Esophagus (tissue), 2 donors: ENCODE data around the gene SLC25A13. TPM values are rescaled to one million over a fixed set of nuclear protein-coding genes. Genes with fewer than 3 reads are reported as not detected.
A peak's percentile ranks its signal among the peaks of the same experiment; 100 is the strongest.

Experiments
- H3K27ac ChIP-seq, 2 donors: one replicate each; pipeline ENCODE4 v1.5.1; 2013; ENCODE audit warnings: low read depth in 2 of 2, mild to moderate bottlenecking in 2 of 2, inconsistent platforms in 1 of 2, low read length in 1 of 2, moderate library complexity in 1 of 2
- H3K27me3 ChIP-seq, 2 donors: one replicate each; pipeline ENCODE4 v1.6.1; 2013; ENCODE audit warnings: low read length in 2 of 2, control low read depth in 1 of 2, mild to moderate bottlenecking in 1 of 2; ENCODE audit not compliant: insufficient read depth in 2 of 2, control insufficient read depth in 1 of 2
- H3K36me3 ChIP-seq, 2 donors: one replicate each; pipeline ENCODE4 v1.6.1; 2013; ENCODE audit warnings: low read length in 1 of 2; ENCODE audit not compliant: control insufficient read depth in 2 of 2, insufficient read depth in 2 of 2
- H3K4me1 ChIP-seq, 2 donors: one replicate each; pipeline ENCODE4 v1.6.1; 2013; ENCODE audit warnings: low read length in 1 of 2; ENCODE audit not compliant: control insufficient read depth in 2 of 2, insufficient read depth in 2 of 2
- H3K4me3 ChIP-seq, 2 donors: one replicate each; pipeline ENCODE4 v1.5.1; 2013; ENCODE audit warnings: low read length in 2 of 2, mild to moderate bottlenecking in 2 of 2, low read depth in 1 of 2, moderate library complexity in 1 of 2
- H3K9me3 ChIP-seq, 2 donors: one replicate each; pipeline ENCODE4 v1.6.1; 2013; ENCODE audit warnings: mild to moderate bottlenecking in 2 of 2, low read depth in 1 of 2, low read length in 1 of 2, moderate library complexity in 1 of 2; ENCODE audit not compliant: control insufficient read depth in 2 of 2, insufficient read depth in 1 of 2
- WGBS, 2 donors: extraction: QIAGEN DNeasy Blood & Tissue Kit; methylation state at CpG; one replicate each; pipeline ENCODE4 v1.1.7; 2013; 5-methylcytosine and 5-hydroxymethylcytosine counted together
- polyA plus RNA-seq, 2 donors: library from polyadenylated mRNA; stranded (reverse); fragments of 200-250 nt; gene quantifications; one replicate each; pipeline ENCODE4 v1.2.3, GENCODE V29; 2013
- donor health status: healthy with polysubstance abuse.
- donor health status: Bipolar disorder and iron deficiency.

Gene SLC25A13
- polyA plus RNA-seq, 2 donors = 4.8 to 10.0 TPM

- 36 to 46% methylated on average over 5 of the region's 5 CpGs for WGBS, 2 donors
Observed at GRCh38 chr7:96088579-96088978, 233.3 kb downstream of the SLC25A13 start.

GRCh38 chr7:96085953-96086352, 235.9 kb downstream of the SLC25A13 start:
- Histone ChIP-seq H3K9me3 (no peaks in the 10 kb centered on the region), H3K4me1 (no peaks in the 10 kb centered on the region), H3K27ac (no peak overlapping the region), H3K27me3 (no peaks in the 10 kb centered on the region), H3K36me3 (no peaks in the 10 kb centered on the region), H3K4me3 (no peak overlapping the region)
- 68 to 72% methylated on average over 3 of the region's 3 CpGs for WGBS, 2 donors

More at GRCh38 chr7:96088579-96088978, 233.3 kb downstream of the SLC25A13 start:
- no peak overlapping the region for H3K4me3 ChIP-seq
- no peaks in the 10 kb centered on the region for H3K27me3 ChIP-seq
- no peaks in the 10 kb centered on the region for H3K4me1 ChIP-seq
- no peaks in the 10 kb centered on the region for H3K9me3 ChIP-seq
- H3K27ac ChIP-seq = no peak overlapping the region
- no peaks in the 10 kb centered on the region for H3K36me3 ChIP-seq

- no peak overlapping the region for H3K27ac ChIP-seq
- WGBS, 2 donors = 97% methylated on average over 1 of the region's 1 CpG
- no peaks in the 10 kb centered on the region for H3K4me1 ChIP-seq
- no peak overlapping the region for H3K4me3 ChIP-seq
- H3K36me3 ChIP-seq = no peaks in the 10 kb centered on the region
- H3K27me3 ChIP-seq = no peaks in the 10 kb centered on the region
- H3K9me3 ChIP-seq = no peaks in the 10 kb centered on the region
Observed at GRCh38 chr7:96084881-96085553, 236.9 kb downstream of the SLC25A13 start.

- H3K27ac ChIP-seq = no peak overlapping the region
- WGBS, 2 donors = 80 to 81% methylated on average over 6 of the region's 6 CpGs
- peaks cover 0 to 6% of the 10 kb centered on the region in 2 donors for H3K27me3 ChIP-seq
- H3K4me1 ChIP-seq = peaks cover 0 to 4% of the 10 kb centered on the region in 2 donors
- no peaks in the 10 kb centered on the region for H3K9me3 ChIP-seq
- H3K4me3 ChIP-seq = no peak overlapping the region
- H3K36me3 ChIP-seq = no peaks in the 10 kb centered on the region
Observed at GRCh38 chr7:96080027-96080426, 241.9 kb downstream of the SLC25A13 start.

- Histone ChIP-seq H3K9me3 (no peaks in the 10 kb centered on the region), H3K36me3 (no peaks in the 10 kb centered on the region), H3K4me3 (peak overlapping the region; percentile 11 to 49), H3K4me1 (peaks cover 0 to 4% of the 10 kb centered on the region in 2 donors), H3K27ac (no peak overlapping the region), H3K27me3 (peaks cover 0 to 6% of the 10 kb centered on the region in 2 donors)
- 18 to 20% methylated on average over 10 of the region's 10 CpGs for WGBS, 2 donors
Observed at GRCh38 chr7:96076350-96076707, 245.6 kb downstream of the SLC25A13 start.

- H3K27me3 ChIP-seq = peaks cover 0 to 6% of the 10 kb centered on the region in 2 donors
- H3K9me3 ChIP-seq = no peaks in the 10 kb centered on the region
- peak overlapping the region; percentile 29 to 49 for H3K4me3 ChIP-seq
- H3K36me3 ChIP-seq = no peaks in the 10 kb centered on the region
- peaks cover 0 to 4% of the 10 kb centered on the region in 2 donors for H3K4me1 ChIP-seq
- 2 to 3% methylated on average over 47 of the region's 47 CpGs for WGBS, 2 donors
- H3K27ac ChIP-seq = no peak overlapping the region
Observed at GRCh38 chr7:96075510-96076349, 246.2 kb downstream of the SLC25A13 start.

- H3K9me3 ChIP-seq = no peaks in the 10 kb centered on the region
- H3K27ac ChIP-seq = no peak overlapping the region
- no peak overlapping the region for H3K4me3 ChIP-seq
- no peaks in the 10 kb centered on the region for H3K36me3 ChIP-seq
- H3K4me1 ChIP-seq = peaks cover 0 to 4% of the 10 kb centered on the region in 2 donors
- H3K27me3 ChIP-seq = peaks cover 0 to 6% of the 10 kb centered on the region in 2 donors
- WGBS, 2 donors = 53 to 57% methylated on average over 1 of the region's 1 CpG
Observed at GRCh38 chr7:96074871-96075270, 247.0 kb downstream of the SLC25A13 start.
